ENCODE data around the gene CAMK2A. TPM values are rescaled to one million over a fixed set of nuclear protein-coding genes. Genes with fewer than 3 reads are reported as not detected.

CAMK2A gene
- total RNA-seq, 1 donor from 2014 or later, result 4.0 TPM

GRCh38 chr5:150305557-150305956, 16.0 kb upstream of the CAMK2A start:
- DNase-seq (ENCODE audit: low spot score in 2 of 2, unreplicated experiment in 2 of 2), result no peak
- no peak for TF ChIP-seq CTCF (IDR thresholded peaks at IDR 0.05; ENCODE audit: unreplicated experiment)
- Mint-ChIP-seq H3K4me1 (peaks cover 52% of the 10 kb centered on the region), H3K27ac (peak overlapping the region; percentile 35), H3K9me3 (no peaks in the 10 kb centered on the region), H3K27me3 (ENCODE audit: low read depth) (peaks cover 9% of the 10 kb centered on the region), H3K4me3 (no peak overlapping the region), H3K36me3 (no peaks in the 10 kb centered on the region)

- no peak for DNase-seq (ENCODE audit: low spot score in 2 of 2, unreplicated experiment in 2 of 2)
- H3K27me3 Mint-ChIP-seq (ENCODE audit: low read depth), result peaks cover 9% of the 10 kb centered on the region
- peak overlapping the region; percentile 35 for H3K27ac Mint-ChIP-seq
- peaks cover 52% of the 10 kb centered on the region for H3K4me1 Mint-ChIP-seq
- TF ChIP-seq CTCF (IDR thresholded peaks at IDR 0.05; ENCODE audit: unreplicated experiment), result no peak
- no peaks in the 10 kb centered on the region for H3K36me3 Mint-ChIP-seq
- no peaks in the 10 kb centered on the region for H3K9me3 Mint-ChIP-seq
- no peak overlapping the region for H3K4me3 Mint-ChIP-seq
Observed at GRCh38 chr5:150305095-150305494, 15.5 kb upstream of the CAMK2A start.

- no peak for DNase-seq (ENCODE audit: low spot score in 2 of 2, unreplicated experiment in 2 of 2)
- Mint-ChIP-seq H3K27ac (peak overlapping the region; percentile 93), H3K27me3 (ENCODE audit: low read depth) (peaks cover 9% of the 10 kb centered on the region), H3K4me3 (no peak overlapping the region), H3K36me3 (no peaks in the 10 kb centered on the region), H3K9me3 (no peaks in the 10 kb centered on the region), H3K4me1 (peaks cover 48% of the 10 kb centered on the region)
- TF ChIP-seq CTCF (IDR thresholded peaks at IDR 0.05; ENCODE audit: unreplicated experiment), result no peak
Observed at GRCh38 chr5:150304481-150305081, 15.0 kb upstream of the CAMK2A start.

GRCh38 chr5:150303660-150304386, 14.2 kb upstream of the CAMK2A start:
- peaks cover 9% of the 10 kb centered on the region for H3K27me3 Mint-ChIP-seq (ENCODE audit: low read depth)
- DNase-seq (ENCODE audit: low spot score in 2 of 2, unreplicated experiment in 2 of 2), result no peak
- H3K4me1 Mint-ChIP-seq, result peaks cover 49% of the 10 kb centered on the region
- H3K36me3 Mint-ChIP-seq, result no peaks in the 10 kb centered on the region
- no peak for TF ChIP-seq CTCF (IDR thresholded peaks at IDR 0.05; ENCODE audit: unreplicated experiment)
- peak overlapping the region; percentile 93 for H3K27ac Mint-ChIP-seq
- H3K4me3 Mint-ChIP-seq, result peak overlapping the region; percentile 75
- no peaks in the 10 kb centered on the region for H3K9me3 Mint-ChIP-seq

GRCh38 chr5:150303070-150303615, 13.6 kb upstream of the CAMK2A start:
- no peak for DNase-seq (ENCODE audit: low spot score in 2 of 2, unreplicated experiment in 2 of 2)
- peaks cover 9% of the 10 kb centered on the region for H3K27me3 Mint-ChIP-seq (ENCODE audit: low read depth)
- H3K9me3 Mint-ChIP-seq, result no peaks in the 10 kb centered on the region
- peaks cover 49% of the 10 kb centered on the region for H3K4me1 Mint-ChIP-seq
- H3K4me3 Mint-ChIP-seq, result peak overlapping the region; percentile 75
- H3K36me3 Mint-ChIP-seq, result no peaks in the 10 kb centered on the region
- peak overlapping the region; percentile 93 for H3K27ac Mint-ChIP-seq
- no peak for TF ChIP-seq CTCF (IDR thresholded peaks at IDR 0.05; ENCODE audit: unreplicated experiment)
